B cell (primary cell): ENCODE measurements around the gene MLXIP. TPM values are rescaled to one million over a fixed set of nuclear protein-coding genes. Genes with fewer than 3 reads are reported as not detected.

Experiments
- ATAC-seq: fragments of 200-7000 bp; cut with Tn5 transposase; one replicate; pipeline ENCODE4 v1.10.0; 2021; ENCODE audit warnings: low read depth, mild to moderate bottlenecking, moderate number of reproducible peaks, moderate library complexity
- CTCF ChIA-PET: fragments of 350-600 bp; sonication (Branson Sonifier 250); formaldehyde crosslinking; loops from one replicate; lab custom pipeline; 2021; ENCODE audit warnings: antibody characterized with exemption, inconsistent platforms; lab: Charles Lee
- POLR2A ChIA-PET: fragments of 350-600 bp; sonication (Branson Sonifier 250); formaldehyde crosslinking; loops from one replicate; lab custom pipeline; 2021; ENCODE audit warnings: antibody characterized with exemption; lab: Charles Lee
- DNase-seq: peaks from one replicate; pipeline ENCODE4 v3.0.0; 2013
- H2AFZ ChIP-seq: 2 replicates; pipeline ENCODE4 v1.6.1; 2012; ENCODE audit warnings: mild to moderate bottlenecking, low read depth, low read length; ENCODE audit not compliant: insufficient read depth, poor library complexity, severe bottlenecking
- H3K27ac ChIP-seq, 2 donors: 1 replicate in 1 of 2; 2 replicates in 1 of 2; pipeline ENCODE4 v1.5.1; 2012 to 2013; ENCODE audit warnings: low read length in 2 of 2, mild to moderate bottlenecking in 2 of 2, moderate library complexity in 1 of 2
- H3K27me3 ChIP-seq, 4 experiments: fragments of 200-600 bp in 1 of 4; sonication (generic) in 1 of 4; replicated peaks in 1 of 4; 1 replicate in 2 of 4; 2 replicates in 2 of 4; pipeline versions ENCODE4 v1.6.1 to v1.7.0; 2013 to 2016; ENCODE audit warnings: low read length in 3 of 4, mild to moderate bottlenecking in 2 of 4, mixed read lengths in 1 of 4, moderate library complexity in 1 of 4; ENCODE audit not compliant: insufficient read depth in 4 of 4, control insufficient read depth in 3 of 4; ENCODE audit errors: control extremely low read depth in 1 of 4
- H3K36me3 ChIP-seq, 2 experiments: replicated peaks in 1 of 2; 1 replicate in 1 of 2; 2 replicates in 1 of 2; pipeline versions ENCODE4 v1.6.1 to v1.7.1; 2013; ENCODE audit warnings: low read length in 1 of 2; ENCODE audit not compliant: insufficient read depth in 2 of 2, control insufficient read depth in 1 of 2; ENCODE audit errors: control extremely low read depth in 1 of 2, extremely low read depth in 1 of 2
- H3K4me1 ChIP-seq, 2 donors: fragments of 200-600 bp in 1 of 2; sonication (generic) in 1 of 2; 1 replicate in 1 of 2; 2 replicates in 1 of 2; pipeline versions ENCODE4 v1.5.1 to v1.6.1; 2013 to 2017; ENCODE audit warnings: low read length in 2 of 2; ENCODE audit not compliant: control insufficient read depth in 2 of 2, insufficient read depth in 2 of 2
- H3K4me2 ChIP-seq: replicated peaks from 2 replicates; pipeline ENCODE3; 2012; ENCODE audit warnings: mild to moderate bottlenecking, low read depth, low read length; ENCODE audit not compliant: poor library complexity, severe bottlenecking
- H3K4me3 ChIP-seq, 5 experiments: fragments of 200-600 bp in 1 of 5; sonication (generic) in 1 of 5; 1 replicate in 3 of 5; 2 replicates in 2 of 5; pipeline versions ENCODE4 v1.5.1 to v1.7.0; 2011 to 2016; ENCODE audit warnings: low read length in 4 of 5, mild to moderate bottlenecking in 4 of 5, low read depth in 2 of 5, control low read depth in 1 of 5, moderate library complexity in 1 of 5; ENCODE audit not compliant: insufficient read depth in 1 of 5; ENCODE audit errors: control extremely low read depth in 1 of 5, extremely low read depth in 1 of 5
- H3K79me2 ChIP-seq: fragments of 200-600 bp; sonication (generic); one replicate; pipeline ENCODE4 v1.6.0; 2016; ENCODE audit warnings: low read length; ENCODE audit not compliant: control insufficient read depth, insufficient read depth
- H3K9ac ChIP-seq: fragments of 200-600 bp; sonication (generic); 2 replicates; pipeline ENCODE4 v1.6.1; 2017; ENCODE audit warnings: mild to moderate bottlenecking, low read length, moderate library complexity
- H3K9me3 ChIP-seq, 3 donors: one replicate each; pipeline versions ENCODE4 v1.6.1 to v1.7.1; 2013; ENCODE audit warnings: low read length in 2 of 3; ENCODE audit not compliant: control insufficient read depth in 2 of 3, insufficient read depth in 1 of 3; ENCODE audit errors: control extremely low read depth in 1 of 3
- H4K20me1 ChIP-seq: 2 replicates; pipeline ENCODE4 v1.6.0; 2012; ENCODE audit warnings: mild to moderate bottlenecking, low read length; ENCODE audit not compliant: insufficient read depth, control insufficient read depth, poor library complexity, severe bottlenecking
- H3K27ac Mint-ChIP-seq: one replicate; pipeline ENCODE4 v1.8.0; 2021; ENCODE audit warnings: mixed read lengths
- H3K27me3 Mint-ChIP-seq: one replicate; pipeline ENCODE4 v1.8.0; 2021; ENCODE audit warnings: mixed read lengths
- H3K4me1 Mint-ChIP-seq: one replicate; pipeline ENCODE4 v1.8.0; 2021; ENCODE audit warnings: mixed read lengths
- H3K4me3 Mint-ChIP-seq: one replicate; pipeline ENCODE4 v1.8.0; 2021; ENCODE audit warnings: mixed read lengths
- H3K9me3 Mint-ChIP-seq: one replicate; pipeline ENCODE4 v1.8.0; 2022; ENCODE audit warnings: mixed read lengths; ENCODE audit not compliant: insufficient read depth
- EZH2 ChIP-seq: IDR thresholded peaks from 2 replicates; pipeline ENCODE4 v1.6.1; 2012; ENCODE audit warnings: borderline replicate concordance, low read depth, mild to moderate bottlenecking, moderate library complexity, low read length; ENCODE audit not compliant: insufficient read depth, poor library complexity, severe bottlenecking
- WGBS: methylation state at CpG from one replicate; pipeline ENCODE4 v1.1.5; 2013; ENCODE audit warnings: missing lambda C conversion rate; ENCODE audit not compliant: insufficient coverage; 5-methylcytosine and 5-hydroxymethylcytosine counted together
- intact Hi-C: fragments of 100-400 bp; cut with micrococcal nuclease; formaldehyde crosslinking; loops from one replicate; pipeline ENCODE4 v1.10.0; 2022
- polyA plus RNA-seq: library from polyadenylated mRNA; depleted of rRNA; stranded (reverse); fragments of >200 nt; gene quantifications from 2 replicates; pipeline ENCODE4 v1.2.3, GENCODE V29; 2012
- total RNA-seq, 2 donors: library from RNA; stranded (reverse); fragments of 120-200 nt in 1 of 2; gene quantifications; 1 replicate in 1 of 2; 2 replicates in 1 of 2; pipeline versions ENCODE4 v1.2.3 to v1.2.4, GENCODE V29; 2013 to 2022
- TF ChIP-seq, protein P1 (sequence below): fragments of 200-600 bp; IDR thresholded peaks from one replicate; pipeline ENCODE4 v1.8.0; 2022; ENCODE audit warnings: antibody characterized with exemption, mild to moderate bottlenecking

MLXIP gene
- total and polyA plus RNA-seq, 2 donors (not counting 1 experiment from before 2014, with no cell fraction given): 28.1 to 91.2 TPM

DNA sequence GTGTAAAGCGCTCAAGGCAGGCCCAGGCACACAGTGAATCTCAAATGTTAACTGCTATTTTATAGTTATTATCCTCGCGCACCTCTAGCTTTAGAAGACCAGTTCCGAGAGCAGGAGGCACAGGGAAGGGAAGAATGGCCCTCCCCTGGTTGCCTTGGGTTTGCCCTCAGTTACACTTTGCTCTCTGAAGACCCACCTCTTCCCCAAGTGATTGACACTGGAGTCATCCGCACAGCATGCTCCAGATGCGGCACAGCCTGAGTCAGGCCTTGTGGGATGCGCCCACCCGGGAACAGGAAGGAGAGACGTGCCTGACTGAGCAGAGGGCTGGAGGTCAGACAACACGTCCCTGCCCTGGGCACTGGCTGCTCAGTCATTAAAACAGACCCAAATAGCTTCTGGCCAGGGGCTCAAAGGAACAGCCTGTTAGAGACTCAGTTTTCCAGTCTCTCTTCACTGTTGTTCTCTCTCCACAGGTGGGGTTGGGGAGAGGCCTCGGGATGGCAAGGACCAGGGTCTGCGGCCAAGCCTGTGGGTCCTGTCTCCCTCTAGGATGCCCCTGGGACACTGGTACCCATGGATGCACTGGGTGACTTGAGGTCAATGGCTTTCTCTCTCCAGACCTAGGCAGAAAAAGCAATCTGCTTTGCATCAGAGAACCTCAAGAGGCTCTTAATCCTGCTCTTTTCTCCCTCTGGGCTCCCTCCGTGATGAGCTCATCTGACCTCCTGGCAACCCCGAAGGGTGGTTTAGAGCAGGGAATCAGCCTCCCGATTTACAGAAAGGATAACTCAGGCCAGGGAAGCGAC lies 13.6 kb upstream of the MLXIP start:
- H3K27ac ChIP-seq: no peak overlapping the region
- no peak overlapping the region for H3K4me2 ChIP-seq
- no peak for TF ChIP-seq EZH2
- TF ChIP-seq, protein P1, sequence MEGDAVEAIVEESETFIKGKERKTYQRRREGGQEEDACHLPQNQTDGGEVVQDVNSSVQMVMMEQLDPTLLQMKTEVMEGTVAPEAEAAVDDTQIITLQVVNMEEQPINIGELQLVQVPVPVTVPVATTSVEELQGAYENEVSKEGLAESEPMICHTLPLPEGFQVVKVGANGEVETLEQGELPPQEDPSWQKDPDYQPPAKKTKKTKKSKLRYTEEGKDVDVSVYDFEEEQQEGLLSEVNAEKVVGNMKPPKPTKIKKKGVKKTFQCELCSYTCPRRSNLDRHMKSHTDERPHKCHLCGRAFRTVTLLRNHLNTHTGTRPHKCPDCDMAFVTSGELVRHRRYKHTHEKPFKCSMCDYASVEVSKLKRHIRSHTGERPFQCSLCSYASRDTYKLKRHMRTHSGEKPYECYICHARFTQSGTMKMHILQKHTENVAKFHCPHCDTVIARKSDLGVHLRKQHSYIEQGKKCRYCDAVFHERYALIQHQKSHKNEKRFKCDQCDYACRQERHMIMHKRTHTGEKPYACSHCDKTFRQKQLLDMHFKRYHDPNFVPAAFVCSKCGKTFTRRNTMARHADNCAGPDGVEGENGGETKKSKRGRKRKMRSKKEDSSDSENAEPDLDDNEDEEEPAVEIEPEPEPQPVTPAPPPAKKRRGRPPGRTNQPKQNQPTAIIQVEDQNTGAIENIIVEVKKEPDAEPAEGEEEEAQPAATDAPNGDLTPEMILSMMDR: no peak
- no peak for ATAC-seq
- no peaks in the 10 kb centered on the region for H3K9me3 Mint-ChIP-seq
- intact Hi-C loops: loop anchor here (5.0 kb wide), 1 partner anchor 37 kb away; no protein-coding TSS in a partner anchor
- no peak overlapping the region for H3K9ac ChIP-seq
- peaks cover 52% of the 10 kb centered on the region for H3K4me1 Mint-ChIP-seq
- peaks cover 34 to 54% of the 10 kb centered on the region in 2 donors for H3K4me1 ChIP-seq
- H2AFZ ChIP-seq: no peak overlapping the region
- H3K4me3 ChIP-seq: no peak overlapping the region
- 83% methylated on average over 14 of the region's 16 CpGs for WGBS
- no peak overlapping the region for H3K4me3 Mint-ChIP-seq
- DNase-seq: no peak
- H3K36me3 ChIP-seq: peaks cover 0 to 13% of the 10 kb centered on the region in 2 experiments
- no peaks in the 10 kb centered on the region for H3K27me3 ChIP-seq
- ChIA-PET POLR2A (interaction anchor here (1.7 kb wide), 1 partner anchor 13 kb away, joined by 23 read pairs; the partner anchor contains the start of gene MLXIP), CTCF (interaction anchor here (1.4 to 5.1 kb wide), 4 partner anchors 10 to 58 kb away, joined by 5 to 48 read pairs (median 23); no protein-coding TSS in a partner anchor)
- H3K27ac Mint-ChIP-seq: peak overlapping the region; percentile 73
- no peaks in the 10 kb centered on the region for H3K27me3 Mint-ChIP-seq
- H3K79me2 ChIP-seq: no peaks in the 10 kb centered on the region
- no peaks in the 10 kb centered on the region for H4K20me1 ChIP-seq
- no peaks in the 10 kb centered on the region for H3K9me3 ChIP-seq

DNA sequence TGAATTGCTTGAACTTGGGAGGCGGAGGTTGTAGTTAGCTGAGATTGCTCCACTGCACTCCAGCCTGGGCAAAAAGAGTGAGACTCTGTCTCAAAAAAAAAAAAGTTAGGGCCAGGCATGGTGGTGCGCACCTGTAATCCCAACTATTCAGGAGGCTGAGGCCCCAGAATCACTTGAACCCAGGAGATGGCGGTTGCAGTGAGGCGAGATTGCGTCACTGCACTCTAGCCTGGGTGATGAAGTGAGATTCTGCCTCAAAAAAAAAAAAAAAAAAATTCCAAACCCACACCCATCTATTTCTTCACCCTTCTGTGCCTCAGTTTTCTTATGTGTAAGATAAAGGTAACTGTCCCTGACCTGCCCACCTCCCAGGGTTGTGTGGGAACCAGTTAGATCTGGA lies 11.0 kb upstream of the MLXIP start:
- H3K27ac Mint-ChIP-seq: peak overlapping the region; percentile 91
- no peak for TF ChIP-seq EZH2
- TF ChIP-seq, protein P1: no peak
- H3K79me2 ChIP-seq: no peaks in the 10 kb centered on the region
- intact Hi-C loops: loop anchor here (5.0 kb wide), 1 partner anchor 35 kb away; no protein-coding TSS in a partner anchor
- H4K20me1 ChIP-seq: no peaks in the 10 kb centered on the region
- no peaks in the 10 kb centered on the region for H3K27me3 Mint-ChIP-seq
- no peaks in the 10 kb centered on the region for H3K9me3 ChIP-seq
- 100% methylated on average over 1 of the region's 5 CpGs for WGBS
- H3K9me3 Mint-ChIP-seq: no peaks in the 10 kb centered on the region
- peaks cover 50% of the 10 kb centered on the region for H3K4me1 Mint-ChIP-seq
- H3K9ac ChIP-seq: peak overlapping the region; percentile 46
- peak overlapping the region; percentile 62 for H3K4me3 Mint-ChIP-seq
- CTCF ChIA-PET: interaction anchor here (0.6 to 5.1 kb wide), 10 partner anchors 10 to 148 kb away, joined by 3 to 48 read pairs (median 4); partner anchors contain the start of gene MLXIP
- ATAC-seq (no peak), DNase-seq (no peak)
- H3K4me1 ChIP-seq: peaks cover 34 to 54% of the 10 kb centered on the region in 2 donors
- peak overlapping the region; percentile 0 to 29 for H3K27ac ChIP-seq
- no peaks in the 10 kb centered on the region for H3K36me3 ChIP-seq
- peak overlapping the region in 3 of 5 experiments; percentile 12 to 49 (median 25) for H3K4me3 ChIP-seq
- H3K27me3 ChIP-seq: no peaks in the 10 kb centered on the region
- POLR2A ChIA-PET: interaction anchor here (0.6 to 5.1 kb wide), 10 partner anchors 11 to 202 kb away, joined by 3 to 23 read pairs (median 4); partner anchors contain the start of gene MLXIP
- peak overlapping the region; percentile 41 for H2AFZ ChIP-seq
- H3K4me2 ChIP-seq: peak overlapping the region; percentile 77
